ENCODE results near the gene TSR3.

TSR3 gene

GRCh38 chr16:1377406-1378010 lies 25.8 kb upstream of the TSR3 start:
- DNase-seq, result no peak

GRCh38 chr16:1375741-1376410 lies 24.2 kb upstream of the TSR3 start:
- no peak for DNase-seq

- DNase-seq, result no peak
These were observed 23.6 kb upstream of the TSR3 start for GRCh38 chr16:1375298-1375640.

GRCh38 chr16:1374418-1375297 lies 23.0 kb upstream of the TSR3 start:
- DNase-seq, result no peak

- no peak for DNase-seq
These were observed 20.7 kb upstream of the TSR3 start for GRCh38 chr16:1372292-1372950.

- DNase-seq, result no peak
These were observed 19.6 kb upstream of the TSR3 start for GRCh38 chr16:1371054-1371978.

GRCh38 chr16:1367486-1368174 lies 16.0 kb upstream of the TSR3 start:
- DNase-seq, result no peak

- DNase-seq, result no peak
These were observed 15.1 kb upstream of the TSR3 start for GRCh38 chr16:1366712-1367299.

GRCh38 chr16:1366060-1366711 lies 14.5 kb upstream of the TSR3 start:
- no peak for DNase-seq

- DNase-seq, result no peak
These were observed 12.8 kb upstream of the TSR3 start for GRCh38 chr16:1364510-1364909.

- DNase-seq, result peak; percentile 82
These were observed 11.9 kb upstream of the TSR3 start for GRCh38 chr16:1363501-1364041.

- DNase-seq, result no peak
These were observed 11.1 kb upstream of the TSR3 start for GRCh38 chr16:1362807-1363206.

- no peak for DNase-seq
These were observed 10.1 kb upstream of the TSR3 start for GRCh38 chr16:1361685-1362360.

- DNase-seq, result no peak
These were observed 6.4 kb upstream of the TSR3 start for GRCh38 chr16:1357906-1358566.

GRCh38 chr16:1356061-1356900 lies 4.6 kb upstream of the TSR3 start:
- no peak for DNase-seq

GRCh38 chr16:1355591-1355990 lies 3.9 kb upstream of the TSR3 start:
- DNase-seq, result no peak

- no peak for DNase-seq
These were observed 3.3 kb upstream of the TSR3 start for GRCh38 chr16:1354815-1355540.

GRCh38 chr16:1351215-1351581 lies 480 bp downstream of the TSR3 start:
- no peak for DNase-seq

All from 8988T (cell line).